OCI-LY7 (cell line): ENCODE data around the gene BAIAP2L2. TPM values are rescaled to one million over a fixed set of nuclear protein-coding genes. Genes with fewer than 3 reads are reported as not detected.
"Not testable (repeated sequence)": the region's sequence is repeated elsewhere in the genome, so short reads cannot be mapped to it uniquely, and the experiment has no call there.

Experiments
- BruUV-seq: library from RNA; stranded (reverse); fragments of 400-500 nt; replicated peaks from 2 replicates; lab custom pipeline; 2021; lab: Mats Ljungman, UMichigan
- CTCF ChIA-PET: fragments of 300-600 bp; sonication (Branson Sonifier 250); formaldehyde crosslinking; loops from one replicate; lab custom pipeline; 2022; ENCODE audit warnings: antibody characterized with exemption; ENCODE audit not compliant: unreplicated experiment; lab: Charles Lee
- POLR2A ChIA-PET: fragments of 300-600 bp; sonication (Branson Sonifier 250); formaldehyde crosslinking; loops from one replicate; lab custom pipeline; 2022; ENCODE audit warnings: antibody characterized with exemption; lab: Charles Lee
- DNase-seq: peaks from one replicate; pipeline ENCODE4 v3.0.0-alpha.2; 2015; ENCODE audit warnings: low spot score
- H2AFZ ChIP-seq: fragments of 200-600 bp; sonication (generic), shearing (Covaris generic); 2 replicates; pipeline ENCODE4 v1.6.1; 2014; ENCODE audit warnings: mild to moderate bottlenecking, antibody characterized with exemption, low read length, moderate library complexity
- H3K27ac ChIP-seq: fragments of 200-600 bp; sonication (generic); 2 replicates; pipeline ENCODE4 v1.5.1; 2014; ENCODE audit warnings: mixed run types, low read depth, mild to moderate bottlenecking, moderate library complexity, low read length, inconsistent platforms; ENCODE audit not compliant: poor library complexity, severe bottlenecking
- H3K36me3 ChIP-seq: fragments of 200-600 bp; sonication (generic); 2 replicates; pipeline ENCODE4 v1.6.1; 2014; ENCODE audit warnings: mild to moderate bottlenecking, antibody characterized with exemption, low read length, moderate library complexity, mixed read lengths; ENCODE audit not compliant: insufficient read depth
- H3K4me1 ChIP-seq: fragments of 200-600 bp; sonication (generic); 2 replicates; pipeline ENCODE4 v1.5.1; 2014; ENCODE audit warnings: mild to moderate bottlenecking, low read length; ENCODE audit not compliant: insufficient read depth, poor library complexity, severe bottlenecking
- H3K4me2 ChIP-seq: fragments of 200-600 bp; sonication (generic); 2 replicates; pipeline ENCODE4 v1.6.1; 2014; ENCODE audit warnings: mild to moderate bottlenecking, low read length
- H3K4me3 ChIP-seq: fragments of 200-600 bp; sonication (generic); 2 replicates; pipeline ENCODE4 v1.5.1; 2014; ENCODE audit warnings: mild to moderate bottlenecking, low read depth, low read length; ENCODE audit not compliant: poor library complexity, severe bottlenecking
- H3K79me2 ChIP-seq: fragments of 200-600 bp; sonication (generic); 2 replicates; pipeline ENCODE4 v1.6.1; 2016; ENCODE audit warnings: low read depth, mild to moderate bottlenecking, low read length, moderate library complexity, mixed read lengths; ENCODE audit not compliant: insufficient read depth
- H3K9me2 ChIP-seq: fragments of 200-600 bp; sonication (generic); 2 replicates; pipeline ENCODE4 v1.6.1; 2016; ENCODE audit warnings: mild to moderate bottlenecking, low read length, mixed read lengths; ENCODE audit not compliant: insufficient read depth
- H3K9me3 ChIP-seq: fragments of 200-600 bp; sonication (generic); 2 replicates; pipeline ENCODE4 v1.6.1; 2014; ENCODE audit warnings: mild to moderate bottlenecking, mixed run types, low read length, mixed read lengths
- H4K20me1 ChIP-seq: fragments of 200-600 bp; sonication (generic); 2 replicates; pipeline ENCODE4 v1.6.1; 2014; ENCODE audit warnings: mild to moderate bottlenecking, antibody characterized with exemption, low read length, moderate library complexity, mixed read lengths; ENCODE audit not compliant: insufficient read depth
- CTCF ChIP-seq: fragments of 200-600 bp; sonication (generic); conservative IDR thresholded peaks from 2 replicates; pipeline ENCODE4 v1.5.1; 2014; ENCODE audit warnings: mild to moderate bottlenecking, antibody characterized with exemption, low read length, moderate library complexity, mixed read lengths
- EZH2phosphoT487 ChIP-seq: fragments of 200-600 bp; sonication (generic); IDR thresholded peaks from 2 replicates; pipeline ENCODE4 v1.6.1; 2018; ENCODE audit warnings: low read depth, borderline replicate concordance, mild to moderate bottlenecking, mixed run types, antibody characterized with exemption, low read length, moderate library complexity, mixed read lengths
- intact Hi-C: fragments of 100-400 bp; cut with micrococcal nuclease; formaldehyde crosslinking; loops from one replicate; pipeline ENCODE4 v1.10.0; 2022; ENCODE audit not compliant: unreplicated experiment
- total RNA-seq, 2 experiments: library from RNA; depleted of rRNA in 1 of 2; stranded (reverse); fragments of >200 nt in 1 of 2; shearing (Covaris generic) in 1 of 2; gene quantifications; 2 replicates each; pipeline ENCODE4 v1.2.3, GENCODE V29; 2014 to 2022

The BAIAP2L2 gene
- total RNA-seq, 2 experiments from 2014 or later: 0.35 to 1.9 TPM

DNA sequence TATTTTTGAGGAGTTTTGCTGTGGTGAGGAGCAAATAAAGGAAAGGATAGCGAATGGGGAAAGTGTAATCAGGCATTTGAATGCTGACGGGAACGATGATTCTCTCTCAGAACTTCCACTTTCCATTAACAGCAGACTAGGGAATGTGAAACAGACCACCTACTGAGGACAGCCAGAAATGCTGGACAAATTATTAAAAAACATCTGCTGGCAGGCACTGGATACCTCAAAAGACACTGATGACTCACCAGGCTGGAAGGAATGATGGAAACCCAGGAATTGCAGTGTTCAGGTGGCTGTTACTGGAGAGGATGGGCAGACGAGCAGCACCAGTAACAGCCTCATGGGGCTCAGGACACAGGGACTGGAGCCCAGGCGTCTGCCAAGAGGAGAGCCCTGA lies 37.8 kb upstream of the BAIAP2L2 start:
- Histone ChIP-seq H3K4me3 (no peak overlapping the region), H3K27ac (no peak overlapping the region), H4K20me1 (no peaks in the 10 kb centered on the region), H3K4me2 (no peak overlapping the region), H3K9me2 (no peaks in the 10 kb centered on the region), H3K79me2 (no peaks in the 10 kb centered on the region), H2AFZ (no peak overlapping the region), H3K4me1 (no peaks in the 10 kb centered on the region), H3K36me3 (peaks cover 3% of the 10 kb centered on the region; the same call in 1 of the 2 replicates), H3K9me3 (no peaks in the 10 kb centered on the region)
- ChIA-PET POLR2A (no interaction called here), CTCF (no interaction called here)
- intact Hi-C loops: no loop called here
- no TSS peak for BruUV-seq
- TF ChIP-seq EZH2phosphoT487: no peak
- TF ChIP-seq CTCF: no peak
- DNase-seq: no peak

GRCh38 chr22:38146166-38146565 lies 35.7 kb upstream of the BAIAP2L2 start:
- POLR2A ChIA-PET, H3K4me3 ChIP-seq, BruUV-seq, intact Hi-C loops, H3K4me1 ChIP-seq, H3K4me2 ChIP-seq, H3K36me3 ChIP-seq, H3K79me2 ChIP-seq, H2AFZ ChIP-seq, H3K9me3 ChIP-seq, CTCF ChIA-PET, H3K9me2 ChIP-seq, DNase-seq, H3K27ac ChIP-seq, H4K20me1 ChIP-seq: not testable (repeated sequence)

DNA sequence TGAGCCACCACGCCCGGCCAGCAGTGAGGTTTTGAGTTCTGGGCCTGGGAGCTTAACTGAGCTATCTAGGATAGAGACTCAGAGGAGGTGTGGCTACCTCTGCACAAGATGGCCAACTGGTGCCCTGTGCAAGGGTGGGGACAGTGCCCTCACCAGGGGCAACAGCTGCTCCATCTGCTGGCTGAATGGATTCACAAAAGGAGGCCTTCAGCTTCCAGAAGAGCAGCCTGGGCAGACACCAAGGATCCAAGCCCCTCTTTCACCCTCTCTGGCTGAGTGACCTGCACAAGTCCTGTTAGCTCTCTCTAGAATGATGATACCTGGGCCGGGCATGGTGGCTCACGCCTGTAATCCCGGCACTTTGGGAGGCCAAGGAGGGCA lies 33.5 kb upstream of the BAIAP2L2 start:
- no peak overlapping the region for H3K4me2 ChIP-seq
- no peak overlapping the region for H3K4me3 ChIP-seq
- no TSS peak for BruUV-seq
- intact Hi-C loops: no loop called here
- H3K79me2 ChIP-seq: no peaks in the 10 kb centered on the region
- H4K20me1 ChIP-seq: no peaks in the 10 kb centered on the region
- H3K36me3 ChIP-seq: peaks cover 7% of the 10 kb centered on the region; the same call in 1 of the 2 replicates
- no peaks in the 10 kb centered on the region for H3K4me1 ChIP-seq
- no peaks in the 10 kb centered on the region for H3K9me3 ChIP-seq
- POLR2A ChIA-PET: no interaction called here
- no peak for DNase-seq
- CTCF ChIA-PET: no interaction called here
- no peak overlapping the region for H3K27ac ChIP-seq
- no peaks in the 10 kb centered on the region for H3K9me2 ChIP-seq
- H2AFZ ChIP-seq: no peak overlapping the region
- TF ChIP-seq EZH2phosphoT487: no peak
- no peak for TF ChIP-seq CTCF
